HCT116 (cell line): ENCODE data around the gene PDGFD. TPM values are rescaled to one million over a fixed set of nuclear protein-coding genes. Genes with fewer than 3 reads are reported as not detected.

Experiments
- ATAC-seq: fragments of 200-7000 bp; cut with Tn5 transposase; 2 replicates; pipeline ENCODE4 v1.9.1; 2020; ENCODE audit warnings: mild to moderate bottlenecking, moderate library complexity
- BruUV-seq: library from RNA; stranded (reverse); fragments of 400-500 nt; replicated peaks from 2 replicates; lab custom pipeline; 2021; lab: Mats Ljungman, UMichigan
- CTCF ChIA-PET: fragments of 300-600 bp; sonication (Branson Sonifier 250); formaldehyde crosslinking; loops from one replicate; lab custom pipeline; 2021; ENCODE audit warnings: antibody characterized with exemption; lab: Charles Lee
- POLR2A ChIA-PET: fragments of 300-600, 350-600 bp; sonication (Branson Sonifier 250); formaldehyde crosslinking; loops from one replicate; lab custom pipeline; 2021; ENCODE audit warnings: antibody characterized with exemption; lab: Charles Lee
- RAD21 ChIA-PET, 2 experiments: fragments of 300-600 bp; sonication (Branson Sonifier 250); formaldehyde crosslinking; loops; one replicate each; lab custom pipeline; 2023; ENCODE audit warnings: low total read pairs in 2 of 2; ENCODE audit not compliant: uncharacterized antibody in 2 of 2, unreplicated experiment in 2 of 2, low non-redundant PET in 1 of 2; lab: Charles Lee
- DNase-seq: peaks from one replicate; pipeline ENCODE4 v3.0.0-alpha.2; 2010; ENCODE audit warnings: low read depth, low spot score
- H2AFZ ChIP-seq: fragments of 200-600 bp; shearing (Covaris generic), sonication (generic); 2 replicates; pipeline ENCODE4 v1.6.1; 2017; ENCODE audit warnings: low read depth, mixed run types, mixed read lengths, antibody characterized with exemption, low read length; ENCODE audit not compliant: poor library complexity, severe bottlenecking
- H3K27ac ChIP-seq: 2 replicates; pipeline ENCODE4 v1.5.1; 2012; ENCODE audit warnings: low read depth, low read length
- H3K27me3 ChIP-seq: fragments of 200-600 bp; sonication (generic); 2 replicates; pipeline ENCODE4 v1.6.1; 2016; ENCODE audit warnings: mixed run types, low read length, mixed read lengths; ENCODE audit not compliant: insufficient read depth
- H3K36me3 ChIP-seq, 2 experiments: fragments of 200-500 bp in 1 of 2; fragments of 200-600 bp in 1 of 2; sonication (Bioruptor generic) in 1 of 2; sonication (generic) in 1 of 2; 2 replicates each; pipeline versions ENCODE4 v1.5.1 to v1.6.1; 2014 to 2016; ENCODE audit warnings: low read length in 2 of 2, inconsistent platforms in 1 of 2, mixed read lengths in 1 of 2, mixed run types in 1 of 2; ENCODE audit not compliant: insufficient read depth in 2 of 2, control insufficient read depth in 1 of 2
- H3K4me1 ChIP-seq, 2 experiments: fragments of 200-600 bp in 1 of 2; sonication (generic) in 1 of 2; 2 replicates each; pipeline versions ENCODE4 v1.5.1 to v1.6.1; 2012 to 2017; ENCODE audit warnings: low read length in 2 of 2, inconsistent platforms in 1 of 2, mild to moderate bottlenecking in 1 of 2, mixed read lengths in 1 of 2, mixed run types in 1 of 2, moderate library complexity in 1 of 2; ENCODE audit not compliant: insufficient read depth in 2 of 2, control insufficient read depth in 1 of 2
- H3K4me2 ChIP-seq: fragments of 200-600 bp; sonication (generic); 2 replicates; pipeline ENCODE4 v1.6.1; 2017; ENCODE audit warnings: mixed run types, low read length, mixed read lengths
- H3K4me3 ChIP-seq, 2 experiments: fragments of 200-600 bp in 1 of 2; sonication (generic) in 1 of 2; replicated peaks in 1 of 2; 2 replicates each; pipeline ENCODE4 v1.5.1; 2011 to 2016; ENCODE audit warnings: low read length in 2 of 2, control low read depth in 1 of 2, low read depth in 1 of 2, mild to moderate bottlenecking in 1 of 2, mixed read lengths in 1 of 2, mixed run types in 1 of 2
- H3K79me2 ChIP-seq: fragments of 200-600 bp; sonication (generic); 2 replicates; pipeline ENCODE4 v1.6.1; 2017; ENCODE audit warnings: mild to moderate bottlenecking, mixed run types, low read length, moderate library complexity, mixed read lengths; ENCODE audit not compliant: insufficient read depth
- H3K9ac ChIP-seq: fragments of 200-600 bp; sonication (generic); 2 replicates; pipeline ENCODE4 v1.6.1; 2016; ENCODE audit warnings: low read length, mixed read lengths
- H3K9me2 ChIP-seq: fragments of 200-600 bp; sonication (generic), shearing (Covaris generic); 2 replicates; pipeline ENCODE4 v1.6.1; 2017; ENCODE audit warnings: mixed run types, mild to moderate bottlenecking, moderate library complexity; ENCODE audit not compliant: insufficient read depth
- H3K9me3 ChIP-seq, 2 experiments: fragments of 200-500 bp in 1 of 2; fragments of 200-600 bp in 1 of 2; sonication (Bioruptor generic) in 1 of 2; sonication (generic) in 1 of 2; 2 replicates each; pipeline ENCODE4 v1.6.1; 2014 to 2017; ENCODE audit warnings: low read length in 2 of 2, mixed read lengths in 2 of 2, inconsistent platforms in 1 of 2, low read depth in 1 of 2, mild to moderate bottlenecking in 1 of 2, mixed run types in 1 of 2, moderate library complexity in 1 of 2; ENCODE audit not compliant: control insufficient read depth in 1 of 2, insufficient read depth in 1 of 2
- H4K20me1 ChIP-seq: fragments of 200-600 bp; sonication (generic), shearing (Covaris generic); 2 replicates; pipeline ENCODE4 v1.6.1; 2017; ENCODE audit warnings: mixed run types, mild to moderate bottlenecking, moderate library complexity; ENCODE audit not compliant: insufficient read depth
- CEBPB ChIP-seq: IDR thresholded peaks from 2 replicates; pipeline ENCODE4 v1.6.1; 2012; ENCODE audit warnings: low read depth
- CTCF ChIP-seq, 3 experiments: fragments of 200-600 bp in 1 of 3; sonication (generic) in 1 of 3; IDR thresholded peaks in 2 of 3; conservative IDR thresholded peaks in 1 of 3; 2 replicates each; pipeline ENCODE4 v1.5.1; 2012 to 2017; ENCODE audit warnings: low read depth in 2 of 3, low read length in 2 of 3, antibody characterized with exemption in 1 of 3, borderline replicate concordance in 1 of 3, control low read depth in 1 of 3, mild to moderate bottlenecking in 1 of 3, mixed read lengths in 1 of 3, mixed run types in 1 of 3, moderate library complexity in 1 of 3; ENCODE audit not compliant: insufficient read depth in 1 of 3
- EZH2 ChIP-seq: fragments of 200-600 bp; sonication (generic); IDR thresholded peaks from 2 replicates; pipeline ENCODE4 v1.6.1; 2017; ENCODE audit warnings: antibody characterized with exemption, mixed run types
- JUND ChIP-seq: IDR thresholded peaks from 2 replicates; pipeline ENCODE4 v1.6.1; 2012
- MAX ChIP-seq: IDR thresholded peaks from 2 replicates; pipeline ENCODE4 v1.6.1; 2012
- POLR2A ChIP-seq: IDR thresholded peaks from 2 replicates; pipeline ENCODE4 v1.7.0; 2011; ENCODE audit warnings: borderline replicate concordance; ENCODE audit not compliant: insufficient read depth, insufficient read length; ENCODE audit errors: extremely low read depth
- RAD21 ChIP-seq: IDR thresholded peaks from 2 replicates; pipeline ENCODE4 v1.6.1; 2012; ENCODE audit warnings: low read depth, mild to moderate bottlenecking
- REST ChIP-seq: IDR thresholded peaks from 2 replicates; pipeline ENCODE4 v1.6.1; 2012; ENCODE audit warnings: low read depth
- SIN3A ChIP-seq: IDR thresholded peaks from 2 replicates; pipeline ENCODE4 v1.6.1; 2012; ENCODE audit warnings: low read depth
- ZBTB33 ChIP-seq: IDR thresholded peaks from 2 replicates; pipeline ENCODE4 v1.6.1; 2011; ENCODE audit warnings: mild to moderate bottlenecking, low read length, moderate library complexity; ENCODE audit not compliant: insufficient replicate concordance; ENCODE audit errors: extremely low read depth
- ZNF274 ChIP-seq: fragments of 200-500 bp; sonication (Bioruptor generic); IDR thresholded peaks from 2 replicates; pipeline ENCODE4 v1.6.1; 2014; ENCODE audit warnings: mild to moderate bottlenecking, low read depth, low read length, inconsistent platforms
- intact Hi-C: fragments of 100-400 bp; cut with micrococcal nuclease; formaldehyde crosslinking; loops from 2 replicates; pipeline ENCODE4 v1.10.0; 2022
- total RNA-seq: library from RNA; stranded (reverse); gene quantifications from one replicate; pipeline ENCODE4 v1.2.1, GENCODE V29; 2021; ENCODE audit not compliant: unreplicated experiment

PDGFD gene
- total RNA-seq, 1 experiment from 2014 or later, result 0.34 TPM

- ChIA-PET POLR2A (no interaction called here), CTCF (no interaction called here), RAD21 (no interaction called here)
- Histone ChIP-seq H3K4me2 (no peak overlapping the region), H3K9me3 (no peaks in the 10 kb centered on the region), H2AFZ (no peak overlapping the region), H3K9me2 (no peaks in the 10 kb centered on the region), H3K27me3 (no peaks in the 10 kb centered on the region), H3K27ac (no peak overlapping the region), H3K79me2 (no peaks in the 10 kb centered on the region), H3K36me3 (no peaks in the 10 kb centered on the region), H3K4me1 (no peaks in the 10 kb centered on the region), H3K4me3 (no peak overlapping the region), H3K9ac (no peak overlapping the region), H4K20me1 (no peaks in the 10 kb centered on the region)
- no peak for ATAC-seq
- no peak for DNase-seq
- TF ChIP-seq REST, result no peak
- TF ChIP-seq RAD21, result no peak
- TF ChIP-seq MAX, result no peak
- TF ChIP-seq ZNF274, result no peak
- TF ChIP-seq CEBPB, result no peak
- no peak for TF ChIP-seq POLR2A
- no peak for TF ChIP-seq EZH2
- TF ChIP-seq CTCF (IDR thresholded peaks at IDR 0.05 in 2 of 3, conservative IDR thresholded peaks at IDR 0.05 in 1 of 3; ENCODE audit: borderline replicate concordance in 1 of 3, insufficient read depth in 1 of 3, low read depth in 2 of 3, low read length in 2 of 3), result no peak
- TF ChIP-seq SIN3A, result no peak
- TF ChIP-seq ZBTB33, result no peak
- TF ChIP-seq JUND, result no peak
- BruUV-seq, result no TSS peak
- intact Hi-C loops, result no loop called here
Measured at GRCh38 chr11:104122011-104122635, 41.8 kb downstream of the PDGFD start.
